ENCODE data around the gene TRAPPC12. TPM values are rescaled to one million over a fixed set of nuclear protein-coding genes. Genes with fewer than 3 reads are reported as not detected.
A peak's percentile ranks its signal among the peaks of the same experiment; 100 is the strongest.

TRAPPC12 gene
- total RNA-seq, 3 donors from 2014 or later (not counting 1 experiment from before 2014, with no cell fraction given) = 65.1 to 92.6 (median 86.7) TPM

DNA sequence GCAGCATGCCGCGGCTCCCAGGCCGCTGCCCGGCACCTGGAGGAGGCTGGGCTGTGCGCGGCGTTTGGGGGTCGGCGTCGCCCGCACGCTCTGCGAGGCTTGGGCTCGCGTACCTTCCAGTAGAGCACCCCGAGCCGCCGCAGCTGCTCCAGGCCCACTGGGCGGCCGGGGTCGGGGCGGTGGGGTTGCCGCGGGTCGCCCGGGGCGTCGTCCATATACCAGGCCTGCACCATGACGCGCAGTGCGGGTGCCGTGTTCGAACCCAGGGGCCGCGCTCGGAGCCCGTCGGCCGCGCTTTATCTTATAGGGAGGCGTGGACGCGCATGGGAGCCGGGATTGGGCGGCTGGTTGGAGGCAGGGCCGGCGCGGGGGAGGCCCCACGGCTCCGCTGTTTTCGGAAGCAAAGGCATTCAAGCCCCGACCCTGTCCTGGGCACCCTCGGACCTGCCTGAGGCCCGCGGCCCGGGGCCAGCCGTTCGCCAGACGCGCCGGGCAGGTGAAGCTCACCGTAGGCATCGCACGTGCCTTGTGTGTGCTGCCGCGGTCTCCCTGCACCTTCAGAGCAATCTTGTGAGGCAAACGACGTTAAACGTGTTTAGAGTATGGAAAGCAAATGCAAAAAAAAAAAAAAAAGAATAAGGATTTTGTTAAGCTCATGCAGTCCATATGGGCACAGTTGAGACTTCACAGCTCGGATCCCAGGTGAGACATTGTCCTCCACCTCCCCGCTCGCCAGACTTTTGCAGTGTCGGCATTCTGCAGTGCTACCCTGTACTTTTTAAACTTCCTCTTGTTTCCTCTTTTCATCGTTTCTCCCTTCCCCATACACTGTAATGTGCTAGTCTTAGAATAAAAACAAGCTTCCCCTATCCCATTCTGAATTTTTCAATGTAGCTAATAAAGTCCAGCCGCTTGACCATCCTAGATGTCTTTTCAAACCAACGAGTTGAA is 140.0 kb downstream of the TRAPPC12 start, which contains the start of gene ADI1:
ADI1 (minus strand) TSS at position 277 of the 951 bp plus-strand sequence; CDS start at position 233, 44 bp downstream.
- H3K36me3 Mint-ChIP-seq = peaks cover 7% of the 10 kb centered on the region
- Histone ChIP-seq H3K27ac (ENCODE audit: low read length) (peak within 1 kb of the TSS; percentile 82), H3K4me3 (ENCODE audit: low read length) (peak within 1 kb of the TSS; percentile 79), H3K9me3 (ENCODE audit: control insufficient read depth, insufficient read depth, low read length) (no peaks in the 10 kb centered on the region), H3K27me3 (ENCODE audit: control insufficient read depth, insufficient read depth, low read length) (no peaks in the 10 kb centered on the region), H3K4me1 (ENCODE audit: control insufficient read depth, insufficient read depth, low read length) (peaks cover 13% of the 10 kb centered on the region), H3K36me3 (ENCODE audit: control insufficient read depth, insufficient read depth, low read length) (no peaks in the 10 kb centered on the region)
- intact Hi-C loops (cut with micrococcal nuclease) = loop anchor here (1.0 kb wide), 1 partner anchor 56 kb away; the partner anchor contains the start of gene RPS7
- H3K4me1 Mint-ChIP-seq = peaks cover 25 to 33% of the 10 kb centered on the region in 2 donors
- whole genome bisulfite sequencing (ENCODE audit: insufficient coverage) = under 1% methylated on average over 76 of the region's 76 CpGs
- DNase-seq (peak; percentile 66 to 86), ATAC-seq (peak; percentile 56 to 75 (median 62))
- H3K9me3 Mint-ChIP-seq = peaks cover 0 to 6% of the 10 kb centered on the region in 2 donors
- H3K4me3 Mint-ChIP-seq = peak within 1 kb of the TSS; percentile 92
- TF ChIP-seq, protein P1, sequence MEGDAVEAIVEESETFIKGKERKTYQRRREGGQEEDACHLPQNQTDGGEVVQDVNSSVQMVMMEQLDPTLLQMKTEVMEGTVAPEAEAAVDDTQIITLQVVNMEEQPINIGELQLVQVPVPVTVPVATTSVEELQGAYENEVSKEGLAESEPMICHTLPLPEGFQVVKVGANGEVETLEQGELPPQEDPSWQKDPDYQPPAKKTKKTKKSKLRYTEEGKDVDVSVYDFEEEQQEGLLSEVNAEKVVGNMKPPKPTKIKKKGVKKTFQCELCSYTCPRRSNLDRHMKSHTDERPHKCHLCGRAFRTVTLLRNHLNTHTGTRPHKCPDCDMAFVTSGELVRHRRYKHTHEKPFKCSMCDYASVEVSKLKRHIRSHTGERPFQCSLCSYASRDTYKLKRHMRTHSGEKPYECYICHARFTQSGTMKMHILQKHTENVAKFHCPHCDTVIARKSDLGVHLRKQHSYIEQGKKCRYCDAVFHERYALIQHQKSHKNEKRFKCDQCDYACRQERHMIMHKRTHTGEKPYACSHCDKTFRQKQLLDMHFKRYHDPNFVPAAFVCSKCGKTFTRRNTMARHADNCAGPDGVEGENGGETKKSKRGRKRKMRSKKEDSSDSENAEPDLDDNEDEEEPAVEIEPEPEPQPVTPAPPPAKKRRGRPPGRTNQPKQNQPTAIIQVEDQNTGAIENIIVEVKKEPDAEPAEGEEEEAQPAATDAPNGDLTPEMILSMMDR (IDR thresholded peaks at IDR 0.05) = no peak
- peak within 1 kb of the TSS; percentile 77 to 95 for H3K27ac Mint-ChIP-seq
- no peaks in the 10 kb centered on the region for H3K27me3 Mint-ChIP-seq (ENCODE audit: low read depth in 2 of 2)

DNA sequence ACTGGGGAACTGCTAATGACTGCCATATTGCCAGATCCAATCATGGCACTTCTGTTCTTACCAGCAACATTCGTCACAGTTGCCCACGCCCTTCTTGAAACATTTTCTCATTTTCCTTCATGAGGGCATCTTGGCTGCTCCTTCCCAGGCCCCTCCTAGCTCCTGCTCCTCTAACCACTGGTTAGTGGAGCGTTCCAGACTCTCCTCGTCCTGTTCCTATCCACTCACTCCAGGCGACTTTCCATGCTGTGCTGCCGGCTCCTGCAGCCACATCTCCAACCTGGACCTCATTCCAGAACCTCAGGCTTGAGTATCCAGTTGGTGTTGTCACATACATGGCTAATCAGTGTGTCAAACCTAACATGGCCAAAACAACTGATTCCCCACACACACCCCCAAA is 141.1 kb downstream of the TRAPPC12 start:
- Histone ChIP-seq H3K4me1 (ENCODE audit: control insufficient read depth, insufficient read depth, low read length) (peaks cover 13% of the 10 kb centered on the region), H3K27ac (ENCODE audit: low read length) (no peak overlapping the region), H3K27me3 (ENCODE audit: control insufficient read depth, insufficient read depth, low read length) (no peaks in the 10 kb centered on the region), H3K4me3 (ENCODE audit: low read length) (no peak overlapping the region), H3K36me3 (ENCODE audit: control insufficient read depth, insufficient read depth, low read length) (no peaks in the 10 kb centered on the region), H3K9me3 (ENCODE audit: control insufficient read depth, insufficient read depth, low read length) (no peaks in the 10 kb centered on the region)
- DNase-seq (no peak), ATAC-seq (no peak)
- intact Hi-C loops (cut with micrococcal nuclease) = no loop called here
- TF ChIP-seq, protein P1 (IDR thresholded peaks at IDR 0.05) = no peak
- WGBS (ENCODE audit: insufficient coverage) = 96% methylated on average over 6 of the region's 6 CpGs
- no peaks in the 10 kb centered on the region for H3K27me3 Mint-ChIP-seq (ENCODE audit: low read depth in 2 of 2)
- peaks cover 0 to 2% of the 10 kb centered on the region in 2 donors for H3K9me3 Mint-ChIP-seq
- H3K4me1 Mint-ChIP-seq = peaks cover 25 to 33% of the 10 kb centered on the region in 2 donors
- H3K36me3 Mint-ChIP-seq = peaks cover 4% of the 10 kb centered on the region
- H3K27ac Mint-ChIP-seq = peak overlapping the region; percentile 56 to 95
- H3K4me3 Mint-ChIP-seq = peak overlapping the region; percentile 92

DNA sequence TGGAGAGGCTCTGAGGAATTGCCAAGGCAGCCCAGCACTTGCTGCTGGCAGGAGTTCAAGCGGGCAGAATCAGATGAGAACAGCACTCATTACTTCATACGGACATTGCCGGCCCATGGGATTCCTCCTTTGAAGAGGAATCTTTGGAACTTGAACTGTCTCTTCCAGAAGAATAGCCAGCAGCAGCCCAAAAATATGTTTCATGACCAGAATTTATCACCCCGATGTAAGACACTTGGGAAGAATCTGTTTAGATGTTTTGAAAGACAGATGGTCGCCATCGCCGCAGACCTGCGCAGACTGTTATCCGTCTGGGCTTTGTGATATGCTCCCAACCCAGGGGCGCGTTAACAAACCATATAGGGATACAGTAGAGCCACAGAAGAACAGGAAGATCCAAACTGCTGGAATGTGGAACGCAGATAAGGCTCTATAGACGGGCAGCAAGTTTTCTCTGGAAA is 143.5 kb downstream of the TRAPPC12 start:
- H3K36me3 ChIP-seq (ENCODE audit: control insufficient read depth, insufficient read depth, low read length) = no peaks in the 10 kb centered on the region
- H3K27ac Mint-ChIP-seq = no peak overlapping the region
- no peaks in the 10 kb centered on the region for H3K9me3 ChIP-seq (ENCODE audit: control insufficient read depth, insufficient read depth, low read length)
- peaks cover 25 to 32% of the 10 kb centered on the region in 2 donors for H3K4me1 Mint-ChIP-seq
- no peak overlapping the region for H3K4me3 Mint-ChIP-seq
- H3K27ac ChIP-seq (ENCODE audit: low read length) = no peak overlapping the region
- H3K4me3 ChIP-seq (ENCODE audit: low read length) = no peak overlapping the region
- H3K36me3 Mint-ChIP-seq = no peaks in the 10 kb centered on the region
- ATAC-seq (no peak), DNase-seq (no peak)
- intact Hi-C loops (cut with micrococcal nuclease) = no loop called here
- 91% methylated on average over 13 of the region's 13 CpGs for WGBS (ENCODE audit: insufficient coverage)
- peaks cover 12% of the 10 kb centered on the region for H3K4me1 ChIP-seq (ENCODE audit: control insufficient read depth, insufficient read depth, low read length)
- TF ChIP-seq, protein P1 (IDR thresholded peaks at IDR 0.05) = no peak
- no peaks in the 10 kb centered on the region for H3K27me3 ChIP-seq (ENCODE audit: control insufficient read depth, insufficient read depth, low read length)
- no peaks in the 10 kb centered on the region for H3K9me3 Mint-ChIP-seq
- no peaks in the 10 kb centered on the region for H3K27me3 Mint-ChIP-seq (ENCODE audit: low read depth in 2 of 2)

Data from natural killer cell (primary cell).